ENCODE measurements around the gene RPAIN.
A peak's percentile ranks its signal among the peaks of the same experiment; 100 is the strongest.

RPAIN gene, protein sequence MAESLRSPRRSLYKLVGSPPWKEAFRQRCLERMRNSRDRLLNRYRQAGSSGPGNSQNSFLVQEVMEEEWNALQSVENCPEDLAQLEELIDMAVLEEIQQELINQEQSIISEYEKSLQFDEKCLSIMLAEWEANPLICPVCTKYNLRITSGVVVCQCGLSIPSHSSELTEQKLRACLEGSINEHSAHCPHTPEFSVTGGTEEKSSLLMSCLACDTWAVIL

GRCh38 chr17:5419959-5420653, at the start of gene RPAIN:
TSS of gene RPAIN (plus strand) at chr17:5420182. CDS start at chr17:5420211, 29 bp downstream.
- peak within 1 kb of the TSS; percentile 82 to 99 (median 96) for H3K27ac Mint-ChIP-seq
- no peaks in the 10 kb centered on the region for H3K9me3 Mint-ChIP-seq

DNA sequence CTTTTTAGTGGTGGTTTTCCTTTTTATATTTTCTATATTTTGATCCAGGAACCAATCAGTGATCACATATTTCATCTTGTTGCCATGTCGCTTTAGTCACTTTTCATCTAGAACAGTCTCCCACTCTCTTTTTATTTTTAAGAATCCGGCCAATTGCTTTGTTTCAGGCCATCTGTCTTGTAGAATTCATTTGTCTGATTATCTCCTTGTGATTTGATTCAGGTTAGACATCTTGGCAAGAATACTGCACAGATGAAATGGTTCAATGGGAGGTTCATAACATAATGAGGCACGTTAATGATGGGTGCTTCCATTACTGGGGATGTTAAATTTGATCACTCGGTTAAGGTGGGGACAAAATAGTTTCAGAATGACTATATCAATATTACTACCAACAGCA, 49.6 kb upstream of the RPAIN start:
- no peak overlapping the region for H3K27ac Mint-ChIP-seq
- peaks cover 62% of the 10 kb centered on the region for H3K36me3 Mint-ChIP-seq (ENCODE audit: low read depth)
- H3K4me3 Mint-ChIP-seq, result no peak overlapping the region
- TF ChIP-seq CTCF (IDR thresholded peaks at IDR 0.05; ENCODE audit: unreplicated experiment in 3 of 3), result no peak
- H3K4me1 Mint-ChIP-seq, result peaks cover 6% of the 10 kb centered on the region
- H3K9me3 Mint-ChIP-seq, result no peaks in the 10 kb centered on the region
- H3K27me3 Mint-ChIP-seq (ENCODE audit: low read depth), result no peaks in the 10 kb centered on the region

More at GRCh38 chr17:5419959-5420653, at the start of gene RPAIN:
- Mint-ChIP-seq H3K36me3 (ENCODE audit: low read depth) (peaks cover 42% of the 10 kb centered on the region), H3K27me3 (ENCODE audit: low read depth) (no peaks in the 10 kb centered on the region), H3K4me3 (peak within 1 kb of the TSS; percentile 96 to 100 (median 99)), H3K4me1 (peaks cover 26% of the 10 kb centered on the region)
- no peak for TF ChIP-seq CTCF (IDR thresholded peaks at IDR 0.05; ENCODE audit: unreplicated experiment in 3 of 3)

- no peaks in the 10 kb centered on the region for H3K9me3 Mint-ChIP-seq
- peaks cover 69% of the 10 kb centered on the region for H3K36me3 Mint-ChIP-seq (ENCODE audit: low read depth)
Observed at GRCh38 chr17:5373112-5373511, 46.9 kb upstream of the RPAIN start.

DNA sequence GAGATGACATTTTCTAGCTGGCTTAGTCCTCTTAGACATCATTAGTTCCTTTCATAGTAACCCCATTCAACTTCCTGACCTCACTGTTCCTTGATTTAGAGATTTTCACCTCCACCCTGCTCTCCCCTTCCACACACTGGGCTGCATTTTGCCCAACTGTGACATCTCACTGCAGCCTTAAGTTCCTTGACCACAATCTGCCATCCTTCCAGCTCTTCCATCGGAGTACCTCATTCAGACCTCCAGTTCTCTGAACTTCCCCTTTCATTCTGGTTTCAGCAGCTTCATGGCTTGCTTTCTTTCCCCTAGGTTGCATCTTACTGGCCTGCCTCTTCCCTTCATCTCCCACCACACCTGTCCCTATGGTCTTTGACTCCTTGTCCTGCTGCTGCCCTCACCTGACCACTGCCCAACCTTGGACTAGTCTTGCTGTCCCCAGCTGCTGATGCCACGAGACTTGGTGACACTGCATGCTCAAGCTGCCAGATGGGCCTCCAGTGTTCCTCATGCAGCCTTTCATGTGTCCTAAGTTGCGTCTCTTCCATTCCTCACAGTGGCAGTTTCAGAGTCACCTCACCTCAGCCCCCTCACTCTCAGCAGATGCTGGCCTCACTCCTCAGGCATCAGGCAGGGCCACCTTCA, 41.3 kb upstream of the RPAIN start:
- peaks cover 4% of the 10 kb centered on the region for H3K4me1 Mint-ChIP-seq
- no peaks in the 10 kb centered on the region for H3K9me3 Mint-ChIP-seq
- peaks cover 75% of the 10 kb centered on the region for H3K36me3 Mint-ChIP-seq (ENCODE audit: low read depth)
- TF ChIP-seq CTCF (IDR thresholded peaks at IDR 0.05; ENCODE audit: unreplicated experiment in 3 of 3), result no peak
- H3K27me3 Mint-ChIP-seq (ENCODE audit: low read depth), result no peaks in the 10 kb centered on the region
- no peak overlapping the region for H3K4me3 Mint-ChIP-seq
- no peak overlapping the region for H3K27ac Mint-ChIP-seq

More at GRCh38 chr17:5373112-5373511, 46.9 kb upstream of the RPAIN start:
- Mint-ChIP-seq H3K27ac (no peak overlapping the region), H3K27me3 (ENCODE audit: low read depth) (no peaks in the 10 kb centered on the region), H3K4me3 (no peak overlapping the region), H3K4me1 (peaks cover 3% of the 10 kb centered on the region)
- TF ChIP-seq CTCF (IDR thresholded peaks at IDR 0.05; ENCODE audit: unreplicated experiment in 3 of 3), result no peak

GRCh38 chr17:5379351-5380107, 40.5 kb upstream of the RPAIN start:
- no peak for TF ChIP-seq CTCF (IDR thresholded peaks at IDR 0.05; ENCODE audit: unreplicated experiment in 3 of 3)
- Mint-ChIP-seq H3K27ac (no peak overlapping the region), H3K36me3 (ENCODE audit: low read depth) (peaks cover 77% of the 10 kb centered on the region), H3K27me3 (ENCODE audit: low read depth) (no peaks in the 10 kb centered on the region), H3K9me3 (no peaks in the 10 kb centered on the region), H3K4me1 (peaks cover 4% of the 10 kb centered on the region), H3K4me3 (no peak overlapping the region)
